Stimulated activated CD4-positive, alpha-beta T cell treated with anti-CD3 and anti-CD28 coated beads, TNF-alpha, amount 100 ng/mL, for 4 hours (primary cell): ENCODE results near the gene KCTD19.

Experiments used
- DNase-seq, 3 experiments: peaks; one replicate each; pipeline ENCODE4 v3.0.0-alpha.2; 2020; ENCODE audit warnings: low read depth in 3 of 3

Gene KCTD19

DNA sequence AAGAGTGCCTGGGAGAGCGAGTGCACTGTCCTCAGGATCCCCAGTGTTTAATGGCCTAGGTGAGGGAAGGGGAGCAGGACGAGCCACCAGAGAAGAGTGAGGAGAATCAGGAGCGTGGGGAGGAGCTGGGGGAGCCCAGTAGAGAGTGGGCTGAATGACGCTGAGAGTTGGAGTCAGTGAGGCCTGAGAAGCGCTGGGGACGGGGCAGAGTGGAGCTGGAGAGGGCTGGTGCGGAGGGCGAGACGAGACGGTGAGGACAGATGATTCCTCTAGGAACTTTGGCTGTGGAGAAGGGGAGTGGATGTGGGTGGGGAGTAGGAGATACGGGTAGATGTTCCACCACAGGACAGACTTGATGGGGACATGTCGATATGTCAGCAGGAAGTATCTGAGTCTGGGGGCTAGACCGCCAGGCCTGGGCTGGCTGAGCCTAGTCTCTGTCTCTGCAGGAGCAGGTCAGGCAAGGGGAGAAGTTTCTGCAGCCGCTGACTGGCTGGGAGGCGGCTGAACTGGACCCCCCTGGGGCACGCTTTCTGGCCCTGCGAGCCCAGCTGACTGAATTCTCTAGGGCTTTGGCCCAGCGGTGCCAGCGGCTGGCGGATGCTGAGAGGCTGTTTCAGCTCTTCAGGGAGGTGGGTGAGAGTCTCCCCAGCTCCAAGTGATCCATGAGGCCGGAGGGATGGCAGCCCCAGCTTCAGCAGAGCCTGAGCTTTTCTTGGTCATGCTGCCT, 42.5 kb downstream of the KCTD19 start:
- DNase-seq = no peak

DNA sequence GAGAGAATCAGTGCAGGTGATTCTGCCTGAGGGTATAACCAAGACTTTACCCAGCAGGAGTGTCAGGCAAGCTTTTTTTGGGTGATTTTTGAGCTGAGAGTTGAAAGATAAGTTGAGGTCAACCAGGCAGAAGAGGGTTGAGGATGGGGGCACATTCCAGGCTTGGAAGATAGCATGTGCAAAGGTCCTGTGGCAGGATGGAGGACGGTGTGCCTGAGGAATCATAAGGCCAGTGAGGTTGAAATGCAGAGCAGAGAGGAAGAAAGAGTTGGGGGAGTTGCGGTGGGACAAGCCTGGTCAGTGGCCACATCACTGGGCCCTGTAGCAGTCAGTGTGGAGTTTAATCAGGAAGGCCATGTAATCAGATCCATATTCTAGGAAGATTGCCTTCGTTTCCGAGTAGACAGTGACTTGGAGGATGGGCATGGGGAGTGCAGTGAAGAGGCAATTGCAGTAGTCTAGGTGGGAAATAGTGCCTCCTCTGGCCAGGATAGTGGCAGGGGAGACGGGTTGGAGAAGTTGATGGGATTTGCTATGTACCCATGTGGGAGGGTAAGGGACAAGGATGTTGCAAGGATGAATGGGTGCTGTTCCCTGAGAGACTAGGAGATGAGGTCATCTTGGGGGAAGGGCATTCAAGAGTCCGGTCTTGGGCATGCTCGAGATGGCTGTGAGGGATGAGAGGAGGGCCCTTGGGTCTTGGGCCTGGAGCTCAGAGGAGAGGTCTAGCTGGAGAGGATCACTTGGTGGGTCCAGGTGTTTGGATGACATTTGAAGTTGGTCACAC, 43.3 kb downstream of the KCTD19 start:
- DNase-seq = no peak

DNA sequence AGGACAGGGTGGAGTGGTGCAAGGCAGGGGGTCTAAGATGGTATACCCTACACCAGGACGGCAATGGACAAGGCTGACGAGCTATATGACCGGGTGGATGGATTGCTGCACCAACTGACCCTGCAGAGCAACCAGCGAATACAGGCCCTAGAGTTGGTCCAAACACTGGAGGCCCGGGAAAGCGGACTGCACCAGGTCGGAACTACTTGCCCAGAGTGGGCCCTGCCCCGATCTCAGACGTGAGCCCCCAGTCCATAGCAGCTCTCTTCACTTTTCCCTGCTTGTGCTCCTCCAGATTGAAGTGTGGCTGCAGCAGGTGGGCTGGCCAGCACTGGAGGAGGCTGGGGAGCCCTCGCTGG, 44.1 kb downstream of the KCTD19 start:
- DNase-seq = no peak

DNA sequence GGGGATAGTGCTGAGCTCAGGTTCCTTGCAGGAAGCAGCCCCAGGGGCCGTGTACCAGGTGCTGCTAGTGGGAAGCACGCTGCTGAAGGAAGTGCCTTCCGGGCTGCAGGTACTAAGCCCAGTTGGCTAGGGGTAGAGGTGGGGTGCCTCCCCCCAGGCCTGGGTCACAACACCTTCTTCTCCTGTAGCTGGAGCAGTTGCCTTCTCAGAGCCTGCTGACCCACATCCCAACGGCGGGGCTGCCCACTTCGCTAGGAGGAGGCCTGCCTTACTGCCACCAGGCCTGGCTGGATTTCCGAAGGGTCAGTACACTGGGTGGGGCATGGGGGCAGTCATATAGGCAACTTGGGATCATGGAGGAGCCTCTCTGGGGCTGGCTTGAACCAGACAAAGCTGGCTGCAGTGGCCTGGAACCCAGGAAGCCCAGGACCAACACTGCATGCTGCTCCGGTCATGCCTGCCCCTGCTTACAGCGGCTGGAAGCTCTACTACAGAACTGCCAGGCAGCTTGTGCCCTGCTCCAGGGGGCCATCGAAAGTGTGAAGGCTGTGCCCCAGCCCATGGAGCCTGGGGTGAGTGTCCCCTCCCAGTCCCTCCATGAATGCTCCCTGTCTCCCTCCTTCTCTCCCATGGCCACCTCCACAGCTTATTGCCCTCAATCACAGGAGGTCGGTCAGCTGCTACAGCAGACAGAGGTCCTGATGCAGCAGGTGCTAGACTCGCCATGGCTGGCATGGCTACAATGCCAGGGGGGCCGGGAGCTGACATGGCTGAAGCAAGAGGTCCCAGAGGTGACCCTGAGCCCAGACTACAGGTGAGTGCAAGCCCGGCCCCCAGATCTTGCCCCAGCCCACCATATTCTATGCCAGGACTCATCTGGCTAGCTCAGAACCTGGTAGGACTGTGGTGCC, 44.8 kb downstream of the KCTD19 start:
- no peak for DNase-seq

DNA sequence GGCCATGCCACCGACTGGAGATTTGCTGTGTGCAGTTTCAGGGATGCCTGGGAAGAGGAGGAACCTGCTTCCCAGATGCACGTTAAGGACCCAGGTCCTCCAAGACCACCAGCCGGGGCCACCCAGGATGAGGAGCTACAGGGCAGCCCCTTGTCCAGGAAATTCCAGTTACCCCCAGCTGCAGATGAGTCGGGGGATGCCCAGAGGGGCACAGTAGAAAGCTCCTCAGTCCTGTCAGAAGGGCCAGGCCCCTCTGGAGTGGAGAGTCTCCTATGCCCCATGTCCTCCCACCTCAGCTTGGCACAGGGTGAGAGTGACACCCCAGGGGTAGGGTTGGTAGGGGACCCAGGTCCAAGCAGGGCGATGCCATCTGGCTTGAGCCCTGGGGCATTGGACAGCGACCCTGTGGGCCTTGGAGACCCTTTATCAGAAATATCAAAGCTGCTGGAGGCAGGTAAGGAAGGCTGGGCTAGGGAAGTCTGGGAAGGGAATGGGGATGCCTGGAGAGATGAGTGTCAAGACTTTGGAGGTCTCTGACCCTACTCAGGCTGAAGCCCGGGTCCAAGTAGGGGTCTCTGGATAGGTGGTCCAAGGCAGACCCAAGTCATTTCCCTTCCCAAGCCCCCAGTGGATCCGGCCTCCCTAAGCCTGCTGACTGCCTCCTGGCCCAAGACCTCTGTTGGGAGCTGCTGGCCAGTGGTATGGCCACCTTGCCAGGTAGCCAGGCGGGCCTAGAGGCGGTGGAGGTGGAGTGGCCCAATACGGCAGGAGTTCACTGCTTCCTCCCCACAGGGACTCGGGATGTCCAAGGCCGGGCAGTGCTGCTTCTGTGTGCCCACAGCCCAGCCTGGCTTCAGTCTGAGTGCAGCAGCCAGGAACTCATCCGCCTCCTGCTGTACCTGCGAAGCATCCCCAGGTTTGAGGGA, 46.2 kb downstream of the KCTD19 start:
- DNase-seq = no peak

DNA sequence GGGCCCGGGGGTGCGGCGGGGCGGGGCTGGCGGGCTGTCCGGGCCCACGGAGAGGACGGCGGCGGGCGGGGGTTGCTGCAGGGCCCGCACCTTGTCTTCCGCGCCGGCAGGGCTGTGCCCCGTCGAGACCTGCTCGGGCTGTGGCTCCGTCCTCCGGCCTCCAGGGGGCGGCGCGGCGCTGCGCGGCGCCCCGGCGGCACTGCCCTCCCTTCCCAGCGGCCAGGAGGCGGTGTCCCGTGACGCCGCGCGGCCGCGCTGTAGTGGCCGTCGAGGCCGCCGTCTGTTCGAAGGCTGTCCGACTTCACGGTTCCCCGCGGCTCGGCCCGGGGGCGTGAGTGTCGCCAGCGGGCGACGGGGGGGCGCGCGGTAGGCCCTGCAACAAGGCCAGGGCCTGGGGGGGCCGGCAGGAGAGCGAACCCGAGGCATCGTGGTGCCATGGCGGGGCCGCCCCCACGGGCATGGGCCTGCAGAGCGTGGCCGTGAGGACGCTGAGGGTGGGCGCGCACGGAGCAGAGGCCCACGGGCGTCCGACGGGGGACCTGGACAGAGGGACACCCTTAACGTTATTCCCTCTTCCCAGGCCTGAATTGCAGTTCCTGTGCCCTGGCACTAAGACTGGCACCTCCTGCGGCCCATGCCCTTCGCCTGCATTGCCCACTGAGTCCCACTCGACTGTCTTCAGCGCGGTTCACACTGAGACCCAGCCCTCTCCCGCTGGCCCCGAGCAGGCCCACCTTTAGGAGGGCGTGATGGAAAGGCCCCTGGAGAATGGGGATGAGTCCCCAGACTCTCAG, 47.0 kb downstream of the KCTD19 start, which contains the start of gene PLEKHG4:
TSS of gene PLEKHG4 (plus strand) at position 237 of the 794 bp plus-strand sequence. CDS start at position 750, 513 bp downstream.
- peak in 2 of 3 experiments; percentile 61 to 72 for DNase-seq

DNA sequence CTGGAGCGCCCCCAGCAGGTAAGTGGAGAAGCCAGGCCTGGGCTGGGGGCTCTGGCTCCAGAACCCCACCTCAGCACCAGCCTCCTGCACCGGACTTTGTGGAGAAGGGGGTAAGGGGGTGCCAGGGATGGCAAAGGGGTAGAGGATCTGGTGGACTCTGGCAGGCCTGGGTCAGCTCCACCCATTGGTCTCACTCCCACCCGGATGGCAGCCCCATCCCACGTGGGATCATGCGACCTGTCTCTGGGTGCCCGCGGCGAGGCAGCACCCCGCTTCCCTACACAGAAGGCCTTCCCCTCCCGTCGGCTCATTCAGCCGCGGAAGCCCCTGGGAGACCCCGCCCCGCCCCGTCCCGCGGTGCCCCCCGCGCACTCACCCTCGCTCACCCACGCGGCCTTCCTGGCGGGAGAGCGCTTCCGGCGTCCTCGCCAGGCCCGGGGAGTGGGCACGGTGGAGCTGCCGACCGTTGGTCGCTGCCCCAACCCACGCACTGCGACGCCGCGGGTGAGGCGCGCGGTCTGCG, 47.7 kb downstream of the KCTD19 start:
- peak; percentile 13 to 73 (median 30) for DNase-seq

DNA sequence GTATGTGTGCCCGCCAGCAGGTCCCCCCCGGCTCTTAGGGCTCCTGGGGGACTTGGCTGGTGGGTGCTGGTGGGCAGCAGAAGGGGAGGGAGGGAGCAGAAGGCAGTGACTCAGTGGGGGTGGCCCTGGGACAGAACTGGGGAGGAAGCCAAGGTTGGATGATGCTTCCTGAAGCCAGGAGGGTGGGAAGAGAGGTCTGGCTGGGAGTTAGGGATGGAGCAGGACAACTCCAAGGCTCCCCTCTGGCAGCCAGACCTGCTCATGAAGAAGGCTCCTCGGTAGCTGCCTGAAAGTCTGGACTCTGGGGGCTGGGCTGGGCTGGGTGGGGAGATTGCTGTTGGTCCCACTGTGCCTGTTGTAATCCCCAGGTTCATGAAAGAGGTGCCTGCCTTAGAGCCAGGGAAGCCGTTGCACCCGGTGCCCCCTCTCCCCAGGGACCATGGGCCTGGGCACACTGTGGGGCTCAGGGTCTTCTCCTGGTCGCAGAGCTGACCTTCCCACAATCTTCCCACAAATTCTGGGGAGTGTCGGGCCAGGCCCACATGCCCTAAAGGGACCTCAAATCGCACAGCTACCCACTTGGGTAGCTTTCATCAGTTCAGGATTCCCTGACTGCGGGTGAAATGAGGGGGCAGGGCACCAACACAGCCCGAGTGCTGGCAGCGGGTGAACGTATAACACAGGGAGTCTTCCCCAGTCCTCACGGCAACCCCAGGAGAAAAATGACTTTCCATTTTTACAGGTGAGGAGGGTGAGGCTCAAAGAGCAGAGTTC, 48.4 kb downstream of the KCTD19 start:
- no peak for DNase-seq

DNA sequence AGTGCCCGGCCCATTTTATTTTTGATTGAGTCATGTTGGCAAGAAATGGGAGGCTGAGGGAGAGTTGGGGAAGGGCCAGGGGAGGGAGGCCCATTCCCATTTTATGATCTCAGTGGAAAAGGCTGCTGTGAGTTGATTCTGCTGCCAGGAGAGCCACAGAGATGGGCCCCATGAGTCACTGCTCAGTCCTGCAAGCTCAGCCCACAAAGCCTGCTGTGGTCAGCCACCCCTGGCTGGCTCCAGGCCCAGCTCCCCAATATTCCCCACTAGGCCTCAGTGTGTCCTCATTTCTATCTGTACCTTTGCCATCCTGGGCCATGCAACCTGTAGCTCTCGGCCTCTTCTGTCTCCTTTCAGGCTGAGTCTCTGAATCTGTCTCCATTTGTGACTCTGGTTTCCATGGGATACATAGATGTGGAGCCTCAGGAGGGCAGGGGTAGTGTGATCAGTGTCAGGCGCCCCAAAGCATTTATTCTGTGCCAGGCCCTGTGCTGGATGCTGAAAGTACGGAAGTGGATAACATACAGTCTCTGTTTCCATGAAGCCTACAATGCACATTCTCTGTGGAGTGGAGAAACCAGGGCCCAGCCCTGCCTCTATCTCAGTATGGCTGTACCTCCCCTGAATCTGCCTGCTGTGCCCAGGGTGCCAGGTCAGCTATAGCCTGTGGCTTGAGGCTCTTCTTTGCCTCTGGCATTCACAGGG, 49.1 kb downstream of the KCTD19 start:
- DNase-seq = no peak

DNA sequence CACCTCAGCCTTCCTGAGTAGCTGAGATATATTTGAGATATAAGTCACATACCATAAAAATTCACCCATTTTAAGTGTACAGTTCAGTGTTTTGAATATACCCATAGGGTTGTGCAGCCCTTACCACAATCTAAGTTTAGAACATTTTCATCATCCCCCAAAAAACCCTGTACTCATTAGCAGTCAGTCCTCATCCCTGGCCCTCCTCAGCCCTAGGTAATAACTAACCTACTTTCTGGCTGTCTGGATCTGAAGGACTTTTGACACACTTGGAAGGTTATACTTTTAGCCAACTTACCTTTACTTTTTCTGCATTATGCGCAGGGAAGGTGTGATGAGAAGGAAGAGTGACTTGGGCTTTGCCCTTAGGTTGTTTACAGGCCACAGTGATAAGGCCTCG, 51.2 kb downstream of the KCTD19 start:
- no peak for DNase-seq

DNA sequence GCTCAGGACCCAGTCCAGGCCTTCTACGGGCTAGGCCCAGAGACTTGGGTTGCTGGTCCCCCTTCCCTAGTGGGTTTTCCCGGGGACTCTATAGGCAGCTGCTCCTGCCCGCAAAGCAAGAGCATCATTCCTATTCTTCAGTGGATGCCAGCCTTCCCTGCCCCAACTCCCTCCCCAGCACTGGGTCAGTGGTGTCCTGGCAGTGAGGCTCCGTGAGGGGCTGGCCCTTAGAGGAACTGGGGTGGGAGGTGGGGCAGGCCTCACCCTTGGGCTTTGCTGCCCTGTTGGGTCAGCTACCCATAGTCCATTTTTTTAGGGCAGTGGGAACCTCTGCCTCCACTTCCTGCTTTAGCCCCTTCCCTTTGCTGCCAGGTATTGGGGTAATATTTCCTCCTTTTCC, 55.1 kb downstream of the KCTD19 start:
- DNase-seq = no peak

DNA sequence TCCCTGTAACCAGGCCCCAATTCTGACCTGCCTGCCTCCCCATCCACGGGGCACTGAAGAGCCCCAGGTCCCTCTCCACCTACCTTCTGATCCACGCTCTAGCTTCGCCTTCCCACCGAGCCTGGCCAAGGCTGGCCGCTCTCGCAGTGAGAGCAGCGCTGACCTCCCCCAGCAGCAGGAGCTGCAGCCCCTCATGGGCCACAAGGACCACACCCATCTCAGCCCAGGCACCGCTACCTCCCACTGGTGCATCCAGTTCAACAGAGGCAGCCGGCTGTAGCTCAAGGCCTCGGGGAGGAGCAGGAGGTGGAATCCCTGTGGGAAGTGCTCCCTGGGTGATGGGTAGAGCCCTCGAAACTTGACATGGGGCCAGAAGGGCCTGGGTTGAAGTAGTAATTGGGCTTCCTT, 55.6 kb downstream of the KCTD19 start:
- DNase-seq = no peak

DNA sequence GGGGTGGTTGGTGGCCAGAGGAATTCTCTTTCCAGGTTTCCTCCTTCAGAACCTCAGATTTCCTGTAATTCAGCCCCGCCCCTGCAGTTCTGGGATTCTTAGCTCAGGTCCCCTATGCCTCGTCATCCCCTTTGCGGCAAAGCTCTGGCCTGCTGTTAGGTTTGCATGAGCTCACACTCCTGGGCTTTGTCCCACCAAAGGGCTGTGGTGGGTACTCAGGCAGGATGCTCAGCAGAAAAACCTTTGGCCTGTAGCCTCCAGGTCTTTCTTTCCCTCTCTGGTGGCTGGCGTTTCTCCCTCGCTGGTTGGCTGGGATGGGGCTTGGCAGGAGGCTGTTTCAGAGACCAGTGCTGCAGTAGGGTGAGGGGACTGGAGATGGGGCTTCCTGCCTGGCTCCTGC, 56.8 kb downstream of the KCTD19 start:
- no peak for DNase-seq

DNA sequence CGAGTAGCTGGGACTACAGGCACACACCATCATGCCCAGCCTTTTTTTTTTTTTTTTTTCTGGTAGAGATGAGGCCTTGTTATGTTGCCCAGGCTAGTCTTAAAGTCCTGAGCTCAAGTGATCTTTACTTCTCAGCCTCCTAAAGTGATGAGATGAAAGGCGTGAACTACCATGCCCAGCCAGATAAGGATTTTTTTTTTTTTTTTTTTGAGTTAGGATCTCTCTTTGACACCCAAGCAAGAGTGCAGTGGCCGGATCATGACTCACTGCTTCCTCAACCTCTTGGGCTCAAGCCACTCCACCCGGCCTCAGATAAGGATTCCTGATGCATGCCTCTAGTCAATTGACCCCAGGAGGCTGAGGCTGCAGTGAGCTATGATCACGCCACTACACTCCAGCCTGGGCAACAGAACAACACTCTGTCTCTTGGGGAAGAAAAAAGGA, 58.4 kb downstream of the KCTD19 start:
- DNase-seq = no peak

DNA sequence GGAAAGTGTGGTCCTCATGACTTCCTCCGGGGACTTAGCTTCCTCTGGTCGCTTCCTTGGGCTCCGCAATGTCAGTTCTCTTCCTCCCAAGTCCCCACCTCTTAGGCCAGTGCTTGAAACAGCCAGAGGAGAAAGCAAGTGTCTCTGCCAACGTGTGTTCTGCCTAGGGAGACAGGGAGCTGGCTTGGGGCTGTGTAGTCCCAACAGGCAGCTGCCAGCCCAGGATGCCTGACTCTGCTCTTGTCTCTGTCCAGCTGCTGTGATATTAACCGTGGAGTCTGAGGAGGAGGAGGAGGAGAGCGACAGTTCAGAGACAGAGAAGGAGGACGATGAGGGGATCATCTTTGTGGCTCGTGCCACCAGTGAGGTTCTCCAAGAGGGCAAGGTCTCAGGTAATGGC, 60.7 kb downstream of the KCTD19 start:
- DNase-seq = no peak

DNA sequence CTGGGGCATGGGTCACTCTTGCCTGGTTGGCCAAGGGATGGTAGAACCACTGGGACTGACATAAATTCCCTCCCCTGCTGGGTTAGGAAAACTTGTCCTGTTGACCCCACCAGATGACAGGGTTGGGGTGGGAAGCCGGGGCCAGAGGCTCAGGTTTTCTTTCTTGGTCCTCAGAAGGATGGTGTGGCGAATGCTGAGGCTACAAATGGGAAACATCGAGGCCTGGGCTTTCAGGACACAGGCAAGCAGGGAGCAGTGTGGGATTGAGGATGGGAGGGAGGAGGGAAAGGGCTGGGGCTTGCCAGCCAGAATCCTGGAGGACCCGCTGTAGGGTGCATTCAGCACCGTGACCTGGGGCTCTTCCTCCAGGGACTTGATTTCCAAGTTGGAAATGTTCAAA, 61.7 kb downstream of the KCTD19 start:
- DNase-seq = no peak

DNA sequence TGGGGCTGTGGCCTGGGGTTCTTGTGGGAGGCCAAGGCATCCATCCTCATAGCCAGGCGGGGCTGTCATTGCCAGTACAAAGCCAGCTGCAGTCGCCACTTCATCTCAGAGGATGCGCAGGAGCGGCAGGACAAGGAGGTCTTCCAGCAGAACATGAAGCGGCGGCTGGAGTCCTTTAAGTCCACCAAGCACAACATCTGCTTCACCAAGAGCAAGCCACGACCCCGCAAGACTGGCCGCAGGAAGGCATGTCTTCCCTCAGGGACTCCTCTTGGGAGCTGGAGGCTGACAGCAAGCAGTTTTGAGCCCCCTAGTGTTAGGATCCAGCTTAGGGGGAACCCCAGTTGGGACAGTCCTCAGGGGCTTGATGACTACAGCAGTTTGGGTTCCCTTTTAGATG, 62.3 kb downstream of the KCTD19 start:
- DNase-seq = no peak

DNA sequence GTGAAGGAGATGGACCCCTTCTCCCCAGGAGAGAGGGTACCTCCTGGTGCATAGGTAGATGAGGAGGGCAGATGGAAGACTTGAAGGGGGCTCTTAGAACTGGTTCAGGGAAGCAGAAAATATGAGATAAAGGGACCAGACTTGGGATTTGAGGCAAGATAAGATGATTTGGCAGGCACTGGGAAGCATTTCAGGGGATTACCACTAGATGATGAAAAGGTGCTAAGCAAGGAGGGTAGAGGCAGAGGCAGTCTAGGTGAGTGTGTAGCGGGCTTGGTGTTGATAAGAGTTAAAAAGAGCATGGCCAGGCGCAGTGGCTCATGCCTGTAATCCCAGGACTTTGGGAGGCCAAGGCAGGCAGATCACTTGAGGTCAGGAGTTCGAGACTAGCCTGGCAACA, 63.3 kb downstream of the KCTD19 start:
- no peak for DNase-seq
